NCI-H2227 (cell line): ENCODE data around the gene WDR35.
A peak's percentile ranks its signal among the peaks of the same experiment; 100 is the strongest.

Experiments used
- DNase-seq: peaks from one replicate; lab custom pipeline; 2025; ENCODE audit not compliant: unreplicated experiment; lab: John Stamatoyannopoulos, UW

WDR35 gene

GRCh38 chr2:19989667-19990415 is at the start of gene WDR35:
TSS of gene WDR35 (minus strand) at chr2:19990105. CDS start at chr2:19990015, 90 bp downstream.
- peak; percentile 96 for DNase-seq

- DNase-seq, result no peak
Observed at GRCh38 chr2:20037660-20038059, 47.8 kb upstream of the WDR35 start.

GRCh38 chr2:20035955-20036666 is 46.2 kb upstream of the WDR35 start:
- no peak for DNase-seq

GRCh38 chr2:20034821-20035220 is 44.9 kb upstream of the WDR35 start:
- DNase-seq, result no peak

- no peak for DNase-seq
Observed at GRCh38 chr2:20034218-20034617, 44.3 kb upstream of the WDR35 start.

- no peak for DNase-seq
Observed at GRCh38 chr2:20033322-20033721, 43.4 kb upstream of the WDR35 start.

GRCh38 chr2:20030224-20030623 is 40.3 kb upstream of the WDR35 start:
- no peak for DNase-seq

- DNase-seq, result no peak
Observed at GRCh38 chr2:20027705-20028434, 38.0 kb upstream of the WDR35 start.

- no peak for DNase-seq
Observed at GRCh38 chr2:20027260-20027677, 37.4 kb upstream of the WDR35 start.

GRCh38 chr2:20025065-20025786 is 35.3 kb upstream of the WDR35 start:
- no peak for DNase-seq

- DNase-seq, result no peak
Observed at GRCh38 chr2:20023688-20024087, 33.8 kb upstream of the WDR35 start.

- no peak for DNase-seq
Observed at GRCh38 chr2:20021405-20022009, 31.6 kb upstream of the WDR35 start.

GRCh38 chr2:20019747-20020146 is 29.8 kb upstream of the WDR35 start:
- DNase-seq, result no peak

- DNase-seq, result no peak
Observed at GRCh38 chr2:20018601-20019152, 28.8 kb upstream of the WDR35 start.

- no peak for DNase-seq
Observed at GRCh38 chr2:20016346-20016745, 26.4 kb upstream of the WDR35 start.

- DNase-seq, result peak; percentile 50
Observed at GRCh38 chr2:20015482-20016083, 25.7 kb upstream of the WDR35 start.

GRCh38 chr2:20013126-20013849 is 23.4 kb upstream of the WDR35 start:
- no peak for DNase-seq

- peak; percentile 37 for DNase-seq
Observed at GRCh38 chr2:20012282-20013125, 22.6 kb upstream of the WDR35 start, which contains the start of gene MATN3. TSS of gene MATN3 (minus strand) at chr2:20012668. CDS start at chr2:20012631, 37 bp downstream.

- DNase-seq, result no peak
Observed at GRCh38 chr2:20012032-20012281, 22.1 kb upstream of the WDR35 start.
